ENCODE data around the gene CCL19.

CCL19 gene

DNA sequence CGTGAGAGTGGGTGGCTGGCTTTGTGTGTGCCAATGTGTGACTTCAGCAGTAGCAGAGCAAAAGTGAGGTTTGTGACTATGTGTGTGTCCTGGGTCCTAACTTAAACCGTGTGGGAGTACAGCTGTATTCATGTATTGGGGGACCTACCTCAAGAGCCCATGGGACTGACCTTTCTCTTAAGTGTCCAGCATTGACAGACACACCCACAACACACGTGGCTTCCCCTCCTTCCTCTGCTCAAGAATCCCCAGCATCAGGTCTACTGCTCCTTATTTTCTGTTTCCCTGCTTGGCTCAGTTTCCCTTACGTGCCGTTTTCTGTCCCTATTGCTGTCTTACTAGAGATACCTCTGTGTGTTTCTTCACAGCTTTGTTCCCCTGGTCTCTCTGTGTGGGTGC is 38.5 kb downstream of the CCL19 start:
- Histone ChIP-seq H3K4me3 (ENCODE audit: insufficient read depth, low read depth, low read length, poor library complexity, severe bottlenecking) (no peak overlapping the region), H3K27ac (ENCODE audit: insufficient read depth, low read length, poor library complexity, severe bottlenecking) (no peak overlapping the region)
- DNase-seq: no peak

DNA sequence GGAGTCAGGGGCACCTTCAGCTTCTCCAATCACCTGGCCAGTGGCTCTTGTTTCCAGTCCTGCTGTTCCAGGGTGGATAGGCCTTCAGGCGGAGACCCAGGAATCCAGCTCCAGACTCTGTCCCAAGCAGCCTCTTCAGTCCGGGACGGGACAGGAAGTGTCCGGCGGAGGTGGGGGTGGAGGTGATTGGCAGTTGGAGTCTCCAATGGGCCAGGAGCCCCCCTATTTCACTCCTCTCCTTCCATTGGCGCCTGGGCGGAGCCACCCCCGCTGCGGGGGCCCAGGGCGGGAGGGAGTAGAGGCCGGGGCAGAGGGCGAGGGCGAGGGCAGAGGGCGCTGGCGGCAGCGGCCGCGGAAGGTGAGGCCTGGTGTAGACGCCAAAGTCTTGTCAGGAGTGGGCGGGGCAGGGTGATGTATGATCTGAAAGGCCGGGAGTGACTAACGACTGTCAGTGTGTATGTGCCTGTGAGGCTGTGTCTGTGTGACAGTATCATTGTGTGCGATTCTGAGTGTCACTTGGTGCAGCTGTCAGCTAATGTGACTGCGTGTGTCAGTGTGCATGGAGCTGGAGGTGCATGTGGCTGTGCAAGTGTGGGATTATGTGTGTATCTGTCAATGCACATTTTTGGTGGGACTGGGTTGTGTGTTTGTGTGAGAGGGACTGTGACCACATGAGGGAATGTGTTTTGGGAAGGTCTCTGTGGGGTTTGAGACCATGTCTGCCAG is 39.0 kb downstream of the CCL19 start, which contains the start of gene IL11RA:
Gene IL11RA (plus strand): TSS at position 310 of the 726 bp plus-strand sequence. CDS start 3,033 bp downstream, outside the sequence.
- H3K27ac ChIP-seq (ENCODE audit: insufficient read depth, low read length, poor library complexity, severe bottlenecking): no peak within 1 kb of the TSS
- peaks cover 30% of the 10 kb centered on the region for H3K4me1 ChIP-seq (ENCODE audit: control insufficient read depth, insufficient read depth, low read length, poor library complexity, severe bottlenecking)
- DNase-seq: no peak
- no peaks in the 10 kb centered on the region for H3K27me3 ChIP-seq (replicated peaks; ENCODE audit: control insufficient read depth, insufficient read depth, low read length, poor library complexity, severe bottlenecking)
- no peak within 1 kb of the TSS for H3K4me3 ChIP-seq (ENCODE audit: insufficient read depth, low read depth, low read length, poor library complexity, severe bottlenecking)
- H3K36me3 ChIP-seq (ENCODE audit: control insufficient read depth, insufficient read depth, low read length): peaks cover 29% of the 10 kb centered on the region
- H3K9me3 ChIP-seq (ENCODE audit: control insufficient read depth, low read length): no peaks in the 10 kb centered on the region

More for the DNA sequence above, 38.5 kb downstream of the CCL19 start:
- peaks cover 29% of the 10 kb centered on the region for H3K36me3 ChIP-seq (ENCODE audit: control insufficient read depth, insufficient read depth, low read length)
- no peaks in the 10 kb centered on the region for H3K9me3 ChIP-seq (ENCODE audit: control insufficient read depth, low read length)
- H3K4me1 ChIP-seq (ENCODE audit: control insufficient read depth, insufficient read depth, low read length, poor library complexity, severe bottlenecking): peaks cover 24% of the 10 kb centered on the region
- H3K27me3 ChIP-seq (replicated peaks; ENCODE audit: control insufficient read depth, insufficient read depth, low read length, poor library complexity, severe bottlenecking): no peaks in the 10 kb centered on the region

DNA sequence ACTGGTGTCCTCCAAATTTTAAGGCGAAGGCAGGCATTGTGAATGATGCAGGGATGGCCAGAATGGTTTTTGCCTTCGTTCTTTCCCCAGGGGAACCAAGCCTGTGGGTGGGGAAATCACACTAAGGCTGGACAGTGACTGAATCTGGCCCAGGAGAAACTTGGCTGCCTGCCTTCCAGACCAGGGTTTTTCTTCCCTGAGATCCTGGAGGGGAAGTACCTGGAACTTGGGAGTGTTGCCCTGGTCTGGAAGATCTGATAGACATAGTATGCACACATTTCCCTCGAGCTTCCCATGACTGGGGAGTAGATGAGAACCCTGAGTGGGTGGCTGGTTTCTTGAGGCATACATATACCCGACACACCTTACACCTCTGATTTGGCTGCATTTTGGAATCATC is 39.8 kb downstream of the CCL19 start:
- Histone ChIP-seq H3K27ac (ENCODE audit: insufficient read depth, low read length, poor library complexity, severe bottlenecking) (no peak overlapping the region), H3K9me3 (ENCODE audit: control insufficient read depth, low read length) (no peaks in the 10 kb centered on the region), H3K36me3 (ENCODE audit: control insufficient read depth, insufficient read depth, low read length) (peaks cover 29% of the 10 kb centered on the region), H3K4me3 (ENCODE audit: insufficient read depth, low read depth, low read length, poor library complexity, severe bottlenecking) (no peak overlapping the region), H3K27me3 (replicated peaks; ENCODE audit: control insufficient read depth, insufficient read depth, low read length, poor library complexity, severe bottlenecking) (no peaks in the 10 kb centered on the region), H3K4me1 (ENCODE audit: control insufficient read depth, insufficient read depth, low read length, poor library complexity, severe bottlenecking) (peaks cover 30% of the 10 kb centered on the region)
- DNase-seq: no peak

DNA sequence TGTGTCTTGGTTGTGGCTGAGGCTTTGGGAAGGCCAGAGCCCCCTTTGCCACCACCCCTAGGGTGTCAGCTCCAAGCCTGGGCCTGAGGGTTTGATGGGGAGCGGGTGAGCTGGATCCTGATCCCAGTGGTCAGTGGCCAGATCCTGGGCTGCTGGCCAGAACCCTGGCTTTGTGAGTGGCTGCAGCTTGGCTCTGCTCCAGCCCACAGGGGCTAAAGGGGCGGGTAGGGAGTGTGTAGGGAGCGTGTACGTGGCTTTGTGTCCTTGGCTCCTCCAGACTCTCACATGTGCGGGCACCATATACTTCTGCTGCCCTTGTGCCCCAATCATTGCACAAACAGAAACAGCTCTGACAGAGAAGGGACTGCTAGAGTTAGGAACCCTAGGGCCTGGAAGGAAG is 40.3 kb downstream of the CCL19 start:
- Histone ChIP-seq H3K27ac (ENCODE audit: insufficient read depth, low read length, poor library complexity, severe bottlenecking) (no peak overlapping the region), H3K36me3 (ENCODE audit: control insufficient read depth, insufficient read depth, low read length) (peaks cover 29% of the 10 kb centered on the region), H3K4me1 (ENCODE audit: control insufficient read depth, insufficient read depth, low read length, poor library complexity, severe bottlenecking) (peaks cover 30% of the 10 kb centered on the region), H3K27me3 (replicated peaks; ENCODE audit: control insufficient read depth, insufficient read depth, low read length, poor library complexity, severe bottlenecking) (no peaks in the 10 kb centered on the region), H3K4me3 (ENCODE audit: insufficient read depth, low read depth, low read length, poor library complexity, severe bottlenecking) (no peak overlapping the region), H3K9me3 (ENCODE audit: control insufficient read depth, low read length) (no peaks in the 10 kb centered on the region)
- no peak for DNase-seq

DNA sequence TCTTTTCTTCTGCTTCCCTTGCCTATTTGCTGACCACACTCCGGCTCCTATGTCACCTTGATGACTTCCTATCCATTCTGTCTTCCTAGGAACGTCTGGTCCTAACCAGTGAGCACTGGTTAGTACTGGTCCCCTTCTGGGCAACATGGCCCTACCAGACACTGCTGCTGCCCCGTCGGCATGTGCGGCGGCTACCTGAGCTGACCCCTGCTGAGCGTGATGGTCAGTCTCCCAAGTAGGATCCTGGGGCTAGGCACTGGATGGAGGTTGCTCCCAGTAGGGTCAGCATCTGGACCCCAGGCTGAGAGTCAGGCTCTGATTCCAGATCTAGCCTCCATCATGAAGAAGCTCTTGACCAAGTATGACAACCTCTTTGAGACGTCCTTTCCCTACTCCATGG is 42.4 kb downstream of the CCL19 start:
- no peak overlapping the region for H3K27ac ChIP-seq (ENCODE audit: insufficient read depth, low read length, poor library complexity, severe bottlenecking)
- H3K4me3 ChIP-seq (ENCODE audit: insufficient read depth, low read depth, low read length, poor library complexity, severe bottlenecking): no peak overlapping the region

DNA sequence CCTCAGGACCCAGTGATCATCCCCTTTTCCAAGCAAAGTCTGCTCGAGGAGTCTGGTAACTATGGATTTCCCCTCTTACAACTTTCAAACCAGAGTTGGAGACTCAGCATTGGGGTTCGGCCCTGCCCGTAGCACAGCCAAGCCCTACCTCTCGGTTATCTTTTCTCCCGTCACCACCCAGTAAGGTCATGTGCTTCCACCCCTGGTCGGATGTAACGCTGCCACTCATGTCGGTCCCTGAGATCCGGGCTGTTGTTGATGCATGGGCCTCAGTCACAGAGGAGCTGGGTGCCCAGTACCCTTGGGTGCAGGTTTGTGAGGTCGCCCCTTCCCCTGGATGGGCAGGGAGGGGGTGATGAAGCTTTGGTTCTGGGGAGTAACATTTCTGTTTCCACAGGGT is 43.4 kb downstream of the CCL19 start:
- Histone ChIP-seq H3K27ac (ENCODE audit: insufficient read depth, low read length, poor library complexity, severe bottlenecking) (peak overlapping the region; percentile 79), H3K4me1 (ENCODE audit: control insufficient read depth, insufficient read depth, low read length, poor library complexity, severe bottlenecking) (peaks cover 25% of the 10 kb centered on the region), H3K4me3 (ENCODE audit: insufficient read depth, low read depth, low read length, poor library complexity, severe bottlenecking) (peak overlapping the region; percentile 88), H3K36me3 (ENCODE audit: control insufficient read depth, insufficient read depth, low read length) (peaks cover 29% of the 10 kb centered on the region), H3K9me3 (ENCODE audit: control insufficient read depth, low read length) (no peaks in the 10 kb centered on the region), H3K27me3 (replicated peaks; ENCODE audit: control insufficient read depth, insufficient read depth, low read length, poor library complexity, severe bottlenecking) (no peaks in the 10 kb centered on the region)
- no peak for DNase-seq

More for the DNA sequence above, 42.4 kb downstream of the CCL19 start:
- peaks cover 30% of the 10 kb centered on the region for H3K4me1 ChIP-seq (ENCODE audit: control insufficient read depth, insufficient read depth, low read length, poor library complexity, severe bottlenecking)
- H3K36me3 ChIP-seq (ENCODE audit: control insufficient read depth, insufficient read depth, low read length): peaks cover 29% of the 10 kb centered on the region
- no peaks in the 10 kb centered on the region for H3K9me3 ChIP-seq (ENCODE audit: control insufficient read depth, low read length)
- no peaks in the 10 kb centered on the region for H3K27me3 ChIP-seq (replicated peaks; ENCODE audit: control insufficient read depth, insufficient read depth, low read length, poor library complexity, severe bottlenecking)
- DNase-seq: no peak

DNA sequence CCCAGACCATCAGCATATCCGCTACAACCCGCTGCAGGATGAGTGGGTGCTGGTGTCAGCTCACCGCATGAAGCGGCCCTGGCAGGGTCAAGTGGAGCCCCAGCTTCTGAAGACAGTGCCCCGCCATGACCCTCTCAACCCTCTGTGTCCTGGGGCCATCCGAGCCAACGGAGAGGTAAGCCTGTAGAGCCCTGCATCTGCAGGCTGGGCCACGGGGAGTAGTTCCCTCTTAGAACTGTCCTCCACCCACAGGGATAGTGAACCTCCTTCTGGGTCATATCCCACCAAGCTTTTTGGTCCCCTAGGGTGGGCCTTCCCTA is 44.0 kb downstream of the CCL19 start:
- Histone ChIP-seq H3K27ac (ENCODE audit: insufficient read depth, low read length, poor library complexity, severe bottlenecking) (peak overlapping the region; percentile 79), H3K9me3 (ENCODE audit: control insufficient read depth, low read length) (no peaks in the 10 kb centered on the region), H3K27me3 (replicated peaks; ENCODE audit: control insufficient read depth, insufficient read depth, low read length, poor library complexity, severe bottlenecking) (no peaks in the 10 kb centered on the region), H3K4me3 (ENCODE audit: insufficient read depth, low read depth, low read length, poor library complexity, severe bottlenecking) (peak overlapping the region; percentile 88), H3K4me1 (ENCODE audit: control insufficient read depth, insufficient read depth, low read length, poor library complexity, severe bottlenecking) (peaks cover 19% of the 10 kb centered on the region), H3K36me3 (ENCODE audit: control insufficient read depth, insufficient read depth, low read length) (peaks cover 29% of the 10 kb centered on the region)
- no peak for DNase-seq

DNA sequence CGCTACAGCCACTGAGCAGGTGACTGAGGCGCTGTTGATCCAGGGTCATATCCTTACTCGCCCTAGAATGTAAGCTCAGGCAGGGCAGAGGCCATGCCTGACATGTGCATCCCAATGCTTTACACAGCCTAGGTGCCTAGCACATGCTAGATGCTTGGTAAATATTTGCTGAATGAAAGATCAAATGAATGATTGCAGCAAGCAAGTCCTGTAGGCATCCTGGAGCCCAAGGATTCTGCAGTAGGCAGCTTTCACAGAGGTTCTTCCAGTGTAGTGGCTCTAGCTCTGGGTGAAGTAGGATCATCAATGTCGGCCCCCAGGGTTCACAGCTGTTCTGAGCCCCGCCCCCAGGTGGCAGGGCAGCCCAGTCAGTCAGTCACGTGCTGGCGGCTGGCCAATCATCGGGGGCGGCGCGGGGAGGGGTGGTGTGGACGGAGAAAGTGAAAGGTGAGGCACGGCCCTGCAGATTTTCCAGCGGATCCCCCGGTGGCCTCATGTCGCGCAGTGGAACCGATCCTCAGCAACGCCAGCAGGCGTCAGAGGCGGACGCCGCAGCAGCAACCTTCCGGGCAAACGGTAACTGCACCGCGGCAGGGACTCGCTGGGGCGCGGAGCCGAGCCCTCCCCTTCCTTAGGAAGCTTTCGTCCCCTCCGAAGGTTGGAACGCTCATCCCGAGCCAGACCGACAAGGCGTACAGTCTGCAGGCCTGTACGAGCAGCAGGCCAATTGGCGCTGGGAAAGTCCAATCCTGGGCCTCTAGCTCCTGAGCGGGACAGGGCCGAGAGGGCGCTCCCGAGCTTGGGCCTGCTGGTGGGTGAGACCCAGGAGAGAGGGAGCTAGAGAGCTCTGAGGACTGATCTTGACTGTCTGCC is 44.6 kb downstream of the CCL19 start, which contains the start of gene GALT:
Gene GALT (plus strand): TSS at position 465 of the 873 bp plus-strand sequence. CDS start 30 bp downstream, at position 495.
- Histone ChIP-seq H3K27ac (ENCODE audit: insufficient read depth, low read length, poor library complexity, severe bottlenecking) (peak within 1 kb of the TSS; percentile 79), H3K4me3 (ENCODE audit: insufficient read depth, low read depth, low read length, poor library complexity, severe bottlenecking) (peak within 1 kb of the TSS; percentile 88), H3K27me3 (replicated peaks; ENCODE audit: control insufficient read depth, insufficient read depth, low read length, poor library complexity, severe bottlenecking) (no peaks in the 10 kb centered on the region), H3K9me3 (ENCODE audit: control insufficient read depth, low read length) (no peaks in the 10 kb centered on the region), H3K36me3 (ENCODE audit: control insufficient read depth, insufficient read depth, low read length) (peaks cover 29% of the 10 kb centered on the region), H3K4me1 (ENCODE audit: control insufficient read depth, insufficient read depth, low read length, poor library complexity, severe bottlenecking) (peaks cover 19% of the 10 kb centered on the region)
- DNase-seq: peak; percentile 87 to 97 (median 94)

DNA sequence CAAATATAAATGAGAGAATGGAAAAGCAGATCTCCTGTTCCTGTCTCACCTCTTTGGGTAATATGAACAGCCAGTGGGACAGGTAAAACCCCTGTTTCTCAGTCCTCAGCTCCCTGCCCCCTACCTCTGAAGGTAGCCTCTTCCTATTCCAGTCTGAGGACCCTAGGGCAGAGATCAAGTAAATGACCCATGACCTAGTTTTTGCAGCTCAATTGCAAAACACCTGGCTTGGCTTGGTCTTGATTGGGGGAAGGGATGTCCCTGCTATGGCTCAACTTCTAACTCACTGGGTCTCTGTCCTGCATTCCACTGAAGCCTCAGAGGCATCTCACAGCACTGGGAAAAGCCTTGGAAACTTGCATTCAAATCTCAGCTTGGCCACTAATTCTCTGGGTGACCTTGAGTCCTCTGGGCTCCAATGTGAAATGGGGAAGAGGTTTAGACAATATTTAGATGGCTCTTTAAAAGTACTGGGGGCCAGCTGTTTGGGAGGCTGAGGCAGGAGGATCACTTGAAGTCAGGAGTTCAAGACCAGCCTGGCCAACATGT is 46.2 kb downstream of the CCL19 start:
- Histone ChIP-seq H3K4me1 (ENCODE audit: control insufficient read depth, insufficient read depth, low read length, poor library complexity, severe bottlenecking) (peaks cover 19% of the 10 kb centered on the region), H3K27me3 (replicated peaks; ENCODE audit: control insufficient read depth, insufficient read depth, low read length, poor library complexity, severe bottlenecking) (no peaks in the 10 kb centered on the region)
- no peak for DNase-seq

DNA sequence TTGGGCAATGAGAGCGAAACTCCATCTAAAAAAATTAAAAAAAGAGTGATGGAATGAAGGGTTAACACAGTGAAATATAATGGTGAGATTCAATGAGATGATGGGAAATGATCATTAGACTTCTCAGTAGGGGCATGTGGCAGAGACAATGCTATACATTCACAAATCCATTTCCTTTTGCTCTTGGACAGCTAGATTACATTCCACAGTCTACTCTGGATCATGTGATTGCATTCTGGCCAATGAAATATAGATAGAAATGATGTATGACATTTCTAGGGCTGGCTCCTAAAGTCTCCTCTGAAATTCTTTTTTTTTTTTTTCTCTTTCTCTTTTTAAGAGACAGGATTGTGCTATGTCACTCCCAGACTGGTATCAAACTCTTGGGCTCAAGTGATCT is 48.4 kb downstream of the CCL19 start:
- Histone ChIP-seq H3K4me3 (ENCODE audit: insufficient read depth, low read depth, low read length, poor library complexity, severe bottlenecking) (no peak overlapping the region), H3K27me3 (replicated peaks; ENCODE audit: control insufficient read depth, insufficient read depth, low read length, poor library complexity, severe bottlenecking) (no peaks in the 10 kb centered on the region), H3K27ac (ENCODE audit: insufficient read depth, low read length, poor library complexity, severe bottlenecking) (no peak overlapping the region), H3K36me3 (ENCODE audit: control insufficient read depth, insufficient read depth, low read length) (no peaks in the 10 kb centered on the region), H3K9me3 (ENCODE audit: control insufficient read depth, low read length) (no peaks in the 10 kb centered on the region), H3K4me1 (ENCODE audit: control insufficient read depth, insufficient read depth, low read length, poor library complexity, severe bottlenecking) (peaks cover 16% of the 10 kb centered on the region)
- DNase-seq: no peak

More for the DNA sequence above, 46.2 kb downstream of the CCL19 start:
- Histone ChIP-seq H3K9me3 (ENCODE audit: control insufficient read depth, low read length) (no peaks in the 10 kb centered on the region), H3K4me3 (ENCODE audit: insufficient read depth, low read depth, low read length, poor library complexity, severe bottlenecking) (no peak overlapping the region), H3K27ac (ENCODE audit: insufficient read depth, low read length, poor library complexity, severe bottlenecking) (no peak overlapping the region), H3K36me3 (ENCODE audit: control insufficient read depth, insufficient read depth, low read length) (peaks cover 14% of the 10 kb centered on the region)

All from effector memory CD4-positive, alpha-beta T cell (primary cell).